Keratinocyte (primary cell): ENCODE results near the gene HLA-DQB1. TPM values are rescaled to one million over a fixed set of nuclear protein-coding genes. Genes with fewer than 3 reads are reported as not detected.

Source experiments
- DNase-seq: peaks from one replicate; pipeline ENCODE4 v3.0.0-alpha.2; 2011; ENCODE audit warnings: low read depth, missing footprints, low spot score
- FAIRE-seq: peaks from 2 replicates; lab custom pipeline; 2011; peaks lifted over from hg19 to GRCh38; lab: Jason Lieb, UNC
- H2AFZ ChIP-seq: 2 replicates; pipeline ENCODE4 v1.6.0; 2012; ENCODE audit warnings: low read length, control low read depth, inconsistent platforms; ENCODE audit not compliant: control insufficient read depth
- H3K27ac ChIP-seq: 2 replicates; pipeline ENCODE4 v1.5.1; 2011; ENCODE audit warnings: low read length; ENCODE audit not compliant: control insufficient read depth, insufficient read depth
- H3K27me3 ChIP-seq: 3 replicates; pipeline ENCODE4 v1.6.0; 2011; ENCODE audit warnings: low read length; ENCODE audit not compliant: control insufficient read depth, insufficient read depth; ENCODE audit errors: extremely low read depth
- H3K36me3 ChIP-seq, 2 experiments: 2 replicates in 1 of 2; 3 replicates in 1 of 2; pipeline ENCODE4 v1.5.1; 2011; ENCODE audit warnings: low read length in 2 of 2, mild to moderate bottlenecking in 1 of 2; ENCODE audit not compliant: control insufficient read depth in 2 of 2, insufficient read depth in 2 of 2; ENCODE audit errors: extremely low read depth in 1 of 2
- H3K4me1 ChIP-seq: 3 replicates; pipeline ENCODE4 v1.5.1; 2011; ENCODE audit warnings: low read length; ENCODE audit not compliant: control insufficient read depth, insufficient read depth; ENCODE audit errors: extremely low read depth
- H3K4me2 ChIP-seq: 3 replicates; pipeline ENCODE4 v1.6.0; 2011; ENCODE audit warnings: low read depth, low read length; ENCODE audit not compliant: control insufficient read depth, insufficient read depth; ENCODE audit errors: extremely low read depth
- H3K4me3 ChIP-seq, 3 experiments: fragments of 200-600 bp in 1 of 3; sonication (generic) in 1 of 3; 2 replicates in 2 of 3; 3 replicates in 1 of 3; pipeline ENCODE4 v1.5.1; 2011 to 2016; ENCODE audit warnings: low read length in 3 of 3, mild to moderate bottlenecking in 3 of 3, control low read depth in 2 of 3, inconsistent platforms in 1 of 3, low read depth in 1 of 3, mixed read lengths in 1 of 3, mixed run types in 1 of 3, moderate library complexity in 1 of 3; ENCODE audit not compliant: control insufficient read depth in 2 of 3, insufficient read depth in 2 of 3; ENCODE audit errors: extremely low read depth in 1 of 3
- H3K79me2 ChIP-seq: 2 replicates; pipeline ENCODE4 v1.6.0; 2012; ENCODE audit warnings: low read length; ENCODE audit not compliant: control insufficient read depth, insufficient read depth
- H3K9ac ChIP-seq: 3 replicates; pipeline ENCODE4 v1.6.0; 2011; ENCODE audit warnings: low read length; ENCODE audit not compliant: control insufficient read depth, insufficient read depth; ENCODE audit errors: extremely low read depth
- H3K9me1 ChIP-seq: 3 replicates; pipeline ENCODE4 v1.6.0; 2011; ENCODE audit warnings: low read length; ENCODE audit not compliant: control insufficient read depth, insufficient read depth; ENCODE audit errors: extremely low read depth
- H3K9me3 ChIP-seq: 2 replicates; pipeline ENCODE4 v1.5.1; 2012; ENCODE audit warnings: low read depth, low read length; ENCODE audit not compliant: control insufficient read depth
- H4K20me1 ChIP-seq: 3 replicates; pipeline ENCODE4 v1.6.0; 2011; ENCODE audit warnings: low read length; ENCODE audit not compliant: control insufficient read depth, insufficient read depth; ENCODE audit errors: extremely low read depth
- CTCF ChIP-seq, 3 experiments: IDR thresholded peaks in 1 of 3; conservative IDR thresholded peaks in 1 of 3; optimal IDR thresholded peaks in 1 of 3; 2 replicates in 2 of 3; 3 replicates in 1 of 3; pipeline versions ENCODE3 to v1.5.1; 2011; ENCODE audit warnings: low read length in 3 of 3, mild to moderate bottlenecking in 3 of 3, moderate library complexity in 2 of 3, control low read depth in 1 of 3, inconsistent platforms in 1 of 3; ENCODE audit not compliant: insufficient read depth in 2 of 3; ENCODE audit errors: extremely low read depth in 1 of 3
- EZH2 ChIP-seq: IDR thresholded peaks from one replicate; pipeline ENCODE4 v1.6.1; 2012; ENCODE audit warnings: inconsistent platforms, mild to moderate bottlenecking, low read length, moderate library complexity
- dilution Hi-C: fragments of 300-500 bp; cut with MboI; formaldehyde crosslinking; loops from one replicate; pipeline ENCODE4 v1.7.0; 2020; ENCODE audit warnings: low sequenced_read_pairs; ENCODE audit not compliant: extremely low pct_ligation_motif_present
- polyA plus RNA-seq, 5 experiments: library from polyadenylated mRNA; depleted of rRNA in 3 of 5; stranded (reverse) in 3 of 5; stranded (forward) in 1 of 5; unstranded in 1 of 5; fragments of >200 nt; gene quantifications; 1 replicate in 1 of 5; 2 replicates in 3 of 5; 3 replicates in 1 of 5; pipeline versions ENCODE4 v1.2.1 to v1.2.3, GENCODE V29; 2011 to 2012; ENCODE audit warnings: missing spikeins in 2 of 5, low read depth in 1 of 5, low replicate concordance in 1 of 5

HLA-DQB1 gene
- polyA plus RNA-seq, 1 donor (not counting 4 experiments of a cell fraction or from before 2014, with no cell fraction given): 40.5 TPM

- Histone ChIP-seq H2AFZ (no peak overlapping the region), H3K4me2 (no peak overlapping the region), H3K9ac (no peak overlapping the region), H3K79me2 (no peaks in the 10 kb centered on the region), H3K27me3 (no peaks in the 10 kb centered on the region), H3K9me3 (no peaks in the 10 kb centered on the region), H3K4me1 (peaks cover 3% of the 10 kb centered on the region), H3K36me3 (peaks cover 0 to 4% of the 10 kb centered on the region in 2 experiments), H4K20me1 (no peaks in the 10 kb centered on the region), H3K27ac (no peak overlapping the region), H3K9me1 (no peaks in the 10 kb centered on the region), H3K4me3 (no peak overlapping the region)
- dilution Hi-C loops: no loop called here
- no peak for FAIRE-seq
- DNase-seq: no peak
- TF ChIP-seq EZH2: no peak
- TF ChIP-seq CTCF (optimal IDR thresholded peaks at IDR 0.05 in 1 of 3, IDR thresholded peaks at IDR 0.05 in 1 of 3, conservative IDR thresholded peaks at IDR 0.05 in 1 of 3; ENCODE audit: extremely low read depth in 1 of 3, insufficient read depth in 2 of 3, low read length in 3 of 3): no peak
Measured at GRCh38 chr6:32662836-32663235, 3.6 kb downstream of the HLA-DQB1 start.

DNA sequence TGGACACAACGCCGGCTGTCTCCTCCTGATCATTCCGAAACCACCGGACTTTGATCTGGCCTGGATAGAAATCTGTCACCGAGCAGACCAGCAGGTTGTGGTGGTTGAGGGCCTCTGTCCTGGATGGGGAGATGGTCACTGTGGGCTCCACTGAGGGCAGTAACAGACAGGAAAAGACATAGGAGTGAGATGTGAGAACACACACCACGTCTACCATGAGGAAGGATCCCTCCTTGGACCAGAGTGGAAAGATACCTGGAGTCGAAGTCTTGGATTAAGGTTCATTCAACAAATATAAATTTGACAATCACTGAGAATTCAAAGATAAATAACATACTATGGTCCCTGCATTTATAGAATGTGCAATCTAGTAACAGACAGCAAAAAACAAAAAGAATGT is 4.4 kb downstream of the HLA-DQB1 start:
- dilution Hi-C loops: no loop called here
- no peaks in the 10 kb centered on the region for H4K20me1 ChIP-seq
- H3K4me3 ChIP-seq: no peak overlapping the region
- DNase-seq (no peak), FAIRE-seq (no peak)
- H3K79me2 ChIP-seq: no peaks in the 10 kb centered on the region
- no peaks in the 10 kb centered on the region for H3K27me3 ChIP-seq
- H3K9me1 ChIP-seq: no peaks in the 10 kb centered on the region
- H3K4me1 ChIP-seq: peaks cover 3% of the 10 kb centered on the region
- H3K27ac ChIP-seq: no peak overlapping the region
- no peaks in the 10 kb centered on the region for H3K9me3 ChIP-seq
- TF ChIP-seq EZH2 (no peak), CTCF (optimal IDR thresholded peaks at IDR 0.05 in 1 of 3, IDR thresholded peaks at IDR 0.05 in 1 of 3, conservative IDR thresholded peaks at IDR 0.05 in 1 of 3; ENCODE audit: extremely low read depth in 1 of 3, insufficient read depth in 2 of 3, low read length in 3 of 3) (no peak)
- H3K36me3 ChIP-seq: peaks cover 0 to 4% of the 10 kb centered on the region in 2 experiments
- no peak overlapping the region for H3K9ac ChIP-seq
- H3K4me2 ChIP-seq: no peak overlapping the region
- H2AFZ ChIP-seq: no peak overlapping the region
